Prostate gland (tissue), 2 donors: ENCODE results near the gene TFAP2A.

ENCODE experiments used
- POLR2A ChIP-seq: fragments of 450-650 bp; IDR thresholded peaks from one replicate; pipeline ENCODE4 v1.6.1; 2016; ENCODE audit warnings: antibody characterized with exemption, mild to moderate bottlenecking
- POLR2AphosphoS5 ChIP-seq: sonication (generic); formaldehyde crosslinking; IDR thresholded peaks from one replicate; pipeline ENCODE4 v1.6.1; 2017; ENCODE audit warnings: antibody characterized with exemption
- TF ChIP-seq, protein P1 (sequence below), 4 experiments: fragments of 200-600 bp in 2 of 4; fragments of 450-650 bp in 2 of 4; sonication (generic) in 2 of 4; IDR thresholded peaks; 1 replicate in 3 of 4; 2 replicates in 1 of 4; pipeline ENCODE4 v1.5.1; 2016 to 2019; ENCODE audit warnings: antibody characterized with exemption in 4 of 4, mild to moderate bottlenecking in 2 of 4, moderate library complexity in 2 of 4

DNA sequence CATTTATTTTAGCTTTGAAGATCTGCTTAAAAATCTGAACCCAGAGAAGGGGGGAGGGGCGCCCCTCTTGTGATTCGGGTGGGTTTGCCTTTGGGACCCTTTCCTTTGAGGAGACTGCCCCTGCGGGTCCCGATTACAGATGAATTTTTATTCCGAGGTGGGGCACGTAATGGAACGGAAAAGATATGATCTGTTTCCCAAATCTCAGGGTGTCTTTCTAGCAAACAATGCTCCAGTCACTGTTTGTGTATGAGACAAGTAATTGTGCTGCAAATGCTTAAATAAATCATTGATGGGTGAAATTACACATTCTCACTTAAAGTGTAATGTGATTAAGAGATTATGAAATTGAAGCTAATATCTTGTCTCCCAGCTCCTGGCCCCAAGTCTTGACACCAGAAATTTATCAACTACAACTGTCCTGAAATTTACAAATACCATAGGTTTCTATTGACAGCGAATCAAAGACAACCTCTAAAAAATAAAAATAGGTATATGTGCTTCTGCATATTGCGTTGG, 30.7 kb downstream of the TFAP2A start:
- TF ChIP-seq, protein P1, sequence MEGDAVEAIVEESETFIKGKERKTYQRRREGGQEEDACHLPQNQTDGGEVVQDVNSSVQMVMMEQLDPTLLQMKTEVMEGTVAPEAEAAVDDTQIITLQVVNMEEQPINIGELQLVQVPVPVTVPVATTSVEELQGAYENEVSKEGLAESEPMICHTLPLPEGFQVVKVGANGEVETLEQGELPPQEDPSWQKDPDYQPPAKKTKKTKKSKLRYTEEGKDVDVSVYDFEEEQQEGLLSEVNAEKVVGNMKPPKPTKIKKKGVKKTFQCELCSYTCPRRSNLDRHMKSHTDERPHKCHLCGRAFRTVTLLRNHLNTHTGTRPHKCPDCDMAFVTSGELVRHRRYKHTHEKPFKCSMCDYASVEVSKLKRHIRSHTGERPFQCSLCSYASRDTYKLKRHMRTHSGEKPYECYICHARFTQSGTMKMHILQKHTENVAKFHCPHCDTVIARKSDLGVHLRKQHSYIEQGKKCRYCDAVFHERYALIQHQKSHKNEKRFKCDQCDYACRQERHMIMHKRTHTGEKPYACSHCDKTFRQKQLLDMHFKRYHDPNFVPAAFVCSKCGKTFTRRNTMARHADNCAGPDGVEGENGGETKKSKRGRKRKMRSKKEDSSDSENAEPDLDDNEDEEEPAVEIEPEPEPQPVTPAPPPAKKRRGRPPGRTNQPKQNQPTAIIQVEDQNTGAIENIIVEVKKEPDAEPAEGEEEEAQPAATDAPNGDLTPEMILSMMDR (IDR thresholded peaks at IDR 0.05): no peak
- TF ChIP-seq POLR2A (no peak), POLR2AphosphoS5 (no peak)
